SW480 (cell line): ENCODE measurements around the gene KAZN.

Experiments used
- DNase-seq: peaks from one replicate; pipeline ENCODE4 v3.0.0-alpha.2; 2016; ENCODE audit warnings: low spot score

The KAZN gene

GRCh38 chr1:14743368-14743767, 144.9 kb downstream of the KAZN start:
- DNase-seq: no peak

GRCh38 chr1:14745001-14745720, 146.7 kb downstream of the KAZN start:
- no peak for DNase-seq

- no peak for DNase-seq
Observed at GRCh38 chr1:14745789-14746188, 147.3 kb downstream of the KAZN start.

- DNase-seq: no peak
Observed at GRCh38 chr1:14746393-14746792, 147.9 kb downstream of the KAZN start.

- DNase-seq: no peak
Observed at GRCh38 chr1:14748151-14748550, 149.7 kb downstream of the KAZN start.

- DNase-seq: no peak
Observed at GRCh38 chr1:14748977-14749376, 150.5 kb downstream of the KAZN start.

- no peak for DNase-seq
Observed at GRCh38 chr1:14750490-14750889, 152.0 kb downstream of the KAZN start.

- DNase-seq: no peak
Observed at GRCh38 chr1:14755518-14756252, 157.2 kb downstream of the KAZN start.

- no peak for DNase-seq
Observed at GRCh38 chr1:14756589-14757285, 158.3 kb downstream of the KAZN start.

- no peak for DNase-seq
Observed at GRCh38 chr1:14757286-14757625, 158.8 kb downstream of the KAZN start.

- no peak for DNase-seq
Observed at GRCh38 chr1:14759042-14759818, 160.7 kb downstream of the KAZN start.

- DNase-seq: no peak
Observed at GRCh38 chr1:14759843-14760242, 161.4 kb downstream of the KAZN start.

GRCh38 chr1:14760780-14761179, 162.3 kb downstream of the KAZN start:
- no peak for DNase-seq

- no peak for DNase-seq
Observed at GRCh38 chr1:14761291-14762153, 163.0 kb downstream of the KAZN start.

- no peak for DNase-seq
Observed at GRCh38 chr1:14763977-14764376, 165.5 kb downstream of the KAZN start.

GRCh38 chr1:14765773-14766172, 167.3 kb downstream of the KAZN start:
- peak; percentile 71 for DNase-seq

- no peak for DNase-seq
Observed at GRCh38 chr1:14767075-14767474, 168.6 kb downstream of the KAZN start.

- DNase-seq: no peak
Observed at GRCh38 chr1:14768582-14769304, 170.3 kb downstream of the KAZN start.

- DNase-seq: no peak
Observed at GRCh38 chr1:14769486-14770274, 171.2 kb downstream of the KAZN start.
